ENCODE data around the gene GPRIN1. TPM values are rescaled to one million over a fixed set of nuclear protein-coding genes. Genes with fewer than 3 reads are reported as not detected.

The GPRIN1 gene
- total RNA-seq, 1 donor from 2014 or later, result not detected

- TF ChIP-seq CTCF (IDR thresholded peaks at IDR 0.05), result no peak
- DNase-seq (ENCODE audit: low spot score in 2 of 2), result no peak
- no peak overlapping the region for H3K4me3 ChIP-seq
- no peak overlapping the region for H3K27ac ChIP-seq
- intact Hi-C loops (cut with DNase I), result no loop called here
- H3K9me3 ChIP-seq, result no peaks in the 10 kb centered on the region
- no peaks in the 10 kb centered on the region for H3K27me3 ChIP-seq
- no peaks in the 10 kb centered on the region for H3K4me1 ChIP-seq
- no peaks in the 10 kb centered on the region for H3K36me3 ChIP-seq
Measured at GRCh38 chr5:176561259-176561658, 48.7 kb downstream of the GPRIN1 start.

GRCh38 chr5:176560364-176560763 lies 49.6 kb downstream of the GPRIN1 start:
- no peak for DNase-seq (ENCODE audit: low spot score in 2 of 2)
- Histone ChIP-seq H3K4me3 (no peak overlapping the region), H3K27me3 (no peaks in the 10 kb centered on the region), H3K4me1 (no peaks in the 10 kb centered on the region), H3K27ac (no peak overlapping the region), H3K36me3 (no peaks in the 10 kb centered on the region), H3K9me3 (no peaks in the 10 kb centered on the region)
- TF ChIP-seq CTCF (IDR thresholded peaks at IDR 0.05), result no peak
- intact Hi-C loops (cut with DNase I), result no loop called here

GRCh38 chr5:176559683-176560082 lies 50.3 kb downstream of the GPRIN1 start:
- no peak for TF ChIP-seq CTCF (IDR thresholded peaks at IDR 0.05)
- intact Hi-C loops (cut with DNase I), result no loop called here
- DNase-seq (ENCODE audit: low spot score in 2 of 2), result no peak
- H3K4me3 ChIP-seq, result no peak overlapping the region
- H3K27me3 ChIP-seq, result no peaks in the 10 kb centered on the region
- no peak overlapping the region for H3K27ac ChIP-seq
- H3K9me3 ChIP-seq, result no peaks in the 10 kb centered on the region
- H3K4me1 ChIP-seq, result no peaks in the 10 kb centered on the region
- H3K36me3 ChIP-seq, result no peaks in the 10 kb centered on the region

DNA sequence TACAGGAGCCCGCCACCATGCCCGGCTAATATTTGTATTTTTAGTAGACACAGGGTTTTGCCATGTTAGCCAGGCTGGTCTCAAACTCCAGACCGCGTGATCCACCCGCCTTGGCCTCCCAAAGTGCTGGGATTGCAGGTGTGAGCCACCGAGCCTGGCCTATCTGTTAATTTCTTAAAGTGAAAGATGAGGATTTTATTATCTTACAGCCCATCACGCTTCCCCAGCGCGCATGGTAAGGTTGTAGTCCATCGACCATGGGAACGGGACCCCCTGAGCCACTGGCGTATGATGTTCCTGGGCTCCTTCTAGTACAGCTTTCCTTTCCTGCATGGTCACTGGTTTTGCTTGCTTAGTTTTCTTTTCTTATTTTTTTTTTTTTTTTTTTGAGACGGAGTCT lies 52.1 kb downstream of the GPRIN1 start:
- no peaks in the 10 kb centered on the region for H3K36me3 ChIP-seq
- H3K27me3 ChIP-seq, result no peaks in the 10 kb centered on the region
- no peak for DNase-seq (ENCODE audit: low spot score in 2 of 2)
- H3K4me3 ChIP-seq, result no peak overlapping the region
- no peaks in the 10 kb centered on the region for H3K9me3 ChIP-seq
- no peaks in the 10 kb centered on the region for H3K4me1 ChIP-seq
- H3K27ac ChIP-seq, result no peak overlapping the region
- TF ChIP-seq CTCF (IDR thresholded peaks at IDR 0.05), result no peak
- intact Hi-C loops (cut with DNase I), result no loop called here

GRCh38 chr5:176553260-176554085 lies 56.5 kb downstream of the GPRIN1 start:
- intact Hi-C loops (cut with DNase I), result no loop called here
- H3K36me3 ChIP-seq, result no peaks in the 10 kb centered on the region
- DNase-seq (ENCODE audit: low spot score in 2 of 2), result no peak
- H3K4me3 ChIP-seq, result no peak overlapping the region
- H3K4me1 ChIP-seq, result no peaks in the 10 kb centered on the region
- no peaks in the 10 kb centered on the region for H3K27me3 ChIP-seq
- no peak overlapping the region for H3K27ac ChIP-seq
- no peaks in the 10 kb centered on the region for H3K9me3 ChIP-seq
- no peak for TF ChIP-seq CTCF (IDR thresholded peaks at IDR 0.05)
